ENCODE results near the gene CDH4.

The CDH4 gene

GRCh38 chr20:61856626-61857413 lies 604.8 kb downstream of the CDH4 start:
- Histone ChIP-seq H3K9ac (ENCODE audit: low read length) (no peak overlapping the region), H3K27me3 (ENCODE audit: control insufficient read depth, insufficient read depth, low read length) (peaks cover 13% of the 10 kb centered on the region), H3K27ac (ENCODE audit: low read depth, low read length) (no peak overlapping the region), H3K4me1 (ENCODE audit: control insufficient read depth, insufficient read depth, low read length) (no peaks in the 10 kb centered on the region), H3K36me3 (ENCODE audit: control insufficient read depth, insufficient read depth, low read length) (no peaks in the 10 kb centered on the region), H3K4me3 (ENCODE audit: low read depth, low read length) (no peak overlapping the region), H3K9me3 (ENCODE audit: control insufficient read depth, insufficient read depth, low read depth, low read length) (no peaks in the 10 kb centered on the region)

GRCh38 chr20:61857414-61857775 lies 605.3 kb downstream of the CDH4 start:
- no peaks in the 10 kb centered on the region for H3K9me3 ChIP-seq (ENCODE audit: control insufficient read depth, insufficient read depth, low read depth, low read length)
- no peaks in the 10 kb centered on the region for H3K4me1 ChIP-seq (ENCODE audit: control insufficient read depth, insufficient read depth, low read length)
- peaks cover 13% of the 10 kb centered on the region for H3K27me3 ChIP-seq (ENCODE audit: control insufficient read depth, insufficient read depth, low read length)
- H3K36me3 ChIP-seq (ENCODE audit: control insufficient read depth, insufficient read depth, low read length): no peaks in the 10 kb centered on the region
- H3K9ac ChIP-seq (ENCODE audit: low read length): no peak overlapping the region
- H3K4me3 ChIP-seq (ENCODE audit: low read depth, low read length): no peak overlapping the region
- no peak overlapping the region for H3K27ac ChIP-seq (ENCODE audit: low read depth, low read length)

GRCh38 chr20:61857884-61858283 lies 605.8 kb downstream of the CDH4 start:
- no peaks in the 10 kb centered on the region for H3K4me1 ChIP-seq (ENCODE audit: control insufficient read depth, insufficient read depth, low read length)
- H3K36me3 ChIP-seq (ENCODE audit: control insufficient read depth, insufficient read depth, low read length): no peaks in the 10 kb centered on the region
- H3K9ac ChIP-seq (ENCODE audit: low read length): no peak overlapping the region
- H3K27me3 ChIP-seq (ENCODE audit: control insufficient read depth, insufficient read depth, low read length): peaks cover 13% of the 10 kb centered on the region
- no peaks in the 10 kb centered on the region for H3K9me3 ChIP-seq (ENCODE audit: control insufficient read depth, insufficient read depth, low read depth, low read length)
- H3K4me3 ChIP-seq (ENCODE audit: low read depth, low read length): no peak overlapping the region
- H3K27ac ChIP-seq (ENCODE audit: low read depth, low read length): no peak overlapping the region

DNA sequence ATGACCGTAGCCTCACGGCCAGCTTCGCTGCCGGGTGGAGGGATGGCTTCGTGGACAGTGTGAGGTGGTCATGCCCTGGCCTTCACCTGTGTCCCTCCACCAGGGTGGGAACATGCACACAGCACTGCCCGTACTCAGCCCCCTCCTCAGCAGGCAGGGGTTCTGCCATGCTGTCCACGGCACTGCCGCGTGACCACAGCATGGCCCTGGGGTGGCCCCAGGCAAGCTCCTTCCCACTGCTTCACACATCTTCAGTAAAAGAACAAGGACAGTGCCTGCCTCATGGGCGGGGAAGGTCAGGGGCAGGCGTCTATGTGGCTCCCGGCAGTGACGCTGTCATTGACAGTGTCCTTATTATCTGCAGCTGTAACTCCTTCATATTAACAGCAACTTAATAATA lies 607.7 kb downstream of the CDH4 start:
- no peak overlapping the region for H3K9ac ChIP-seq (ENCODE audit: low read length)
- H3K36me3 ChIP-seq (ENCODE audit: control insufficient read depth, insufficient read depth, low read length): no peaks in the 10 kb centered on the region
- peaks cover 21% of the 10 kb centered on the region for H3K27me3 ChIP-seq (ENCODE audit: control insufficient read depth, insufficient read depth, low read length)
- no peak overlapping the region for H3K4me3 ChIP-seq (ENCODE audit: low read depth, low read length)
- H3K27ac ChIP-seq (ENCODE audit: low read depth, low read length): no peak overlapping the region
- H3K4me1 ChIP-seq (ENCODE audit: control insufficient read depth, insufficient read depth, low read length): no peaks in the 10 kb centered on the region
- no peaks in the 10 kb centered on the region for H3K9me3 ChIP-seq (ENCODE audit: control insufficient read depth, insufficient read depth, low read depth, low read length)

- no peaks in the 10 kb centered on the region for H3K9me3 ChIP-seq (ENCODE audit: control insufficient read depth, insufficient read depth, low read depth, low read length)
- H3K9ac ChIP-seq (ENCODE audit: low read length): no peak overlapping the region
- H3K4me1 ChIP-seq (ENCODE audit: control insufficient read depth, insufficient read depth, low read length): no peaks in the 10 kb centered on the region
- H3K27ac ChIP-seq (ENCODE audit: low read depth, low read length): no peak overlapping the region
- peaks cover 21% of the 10 kb centered on the region for H3K27me3 ChIP-seq (ENCODE audit: control insufficient read depth, insufficient read depth, low read length)
- H3K4me3 ChIP-seq (ENCODE audit: low read depth, low read length): no peak overlapping the region
- no peaks in the 10 kb centered on the region for H3K36me3 ChIP-seq (ENCODE audit: control insufficient read depth, insufficient read depth, low read length)
These were observed 608.4 kb downstream of the CDH4 start for GRCh38 chr20:61860260-61860987.

DNA sequence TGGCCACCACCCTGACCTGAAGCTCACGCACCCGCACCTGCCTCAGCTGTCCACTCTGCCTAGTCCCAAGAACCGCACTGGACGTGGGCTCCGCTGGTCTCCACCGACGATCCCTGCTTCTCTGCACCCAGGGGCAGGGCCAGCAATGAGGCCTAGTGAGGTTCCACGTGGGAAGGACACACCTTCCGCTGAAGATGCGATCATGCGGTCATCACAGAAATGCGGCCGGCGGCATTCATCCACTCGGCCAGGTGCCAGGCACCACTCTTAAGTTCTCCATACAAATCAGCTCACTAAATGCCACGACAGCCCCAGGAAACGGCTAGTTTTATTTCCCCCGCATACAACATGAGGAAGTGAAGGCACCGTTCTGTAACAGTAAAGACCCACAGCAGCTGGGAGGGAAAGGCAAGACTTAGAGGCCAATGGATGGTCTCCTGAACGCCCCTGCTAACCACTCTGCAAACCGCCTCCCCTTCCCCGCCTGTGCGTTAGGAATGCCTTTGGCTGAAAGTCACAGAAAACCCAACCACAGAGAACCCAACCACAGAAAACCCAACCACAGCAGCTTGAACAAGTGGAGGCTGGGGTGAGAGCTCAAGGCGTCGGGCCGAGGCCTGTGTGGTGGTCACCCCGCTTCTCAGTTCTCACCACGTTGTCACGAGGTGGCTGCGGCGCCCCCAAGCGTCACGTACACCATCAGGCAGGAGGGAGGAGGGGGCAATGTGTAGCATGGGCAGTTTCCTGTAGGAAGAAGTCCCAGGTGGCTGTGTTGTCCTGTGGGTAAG lies 609.2 kb downstream of the CDH4 start:
- Histone ChIP-seq H3K4me3 (ENCODE audit: low read depth, low read length) (no peak overlapping the region), H3K36me3 (ENCODE audit: control insufficient read depth, insufficient read depth, low read length) (no peaks in the 10 kb centered on the region), H3K9ac (ENCODE audit: low read length) (no peak overlapping the region), H3K27ac (ENCODE audit: low read depth, low read length) (no peak overlapping the region), H3K27me3 (ENCODE audit: control insufficient read depth, insufficient read depth, low read length) (peaks cover 21% of the 10 kb centered on the region), H3K9me3 (ENCODE audit: control insufficient read depth, insufficient read depth, low read depth, low read length) (no peaks in the 10 kb centered on the region), H3K4me1 (ENCODE audit: control insufficient read depth, insufficient read depth, low read length) (no peaks in the 10 kb centered on the region)

DNA sequence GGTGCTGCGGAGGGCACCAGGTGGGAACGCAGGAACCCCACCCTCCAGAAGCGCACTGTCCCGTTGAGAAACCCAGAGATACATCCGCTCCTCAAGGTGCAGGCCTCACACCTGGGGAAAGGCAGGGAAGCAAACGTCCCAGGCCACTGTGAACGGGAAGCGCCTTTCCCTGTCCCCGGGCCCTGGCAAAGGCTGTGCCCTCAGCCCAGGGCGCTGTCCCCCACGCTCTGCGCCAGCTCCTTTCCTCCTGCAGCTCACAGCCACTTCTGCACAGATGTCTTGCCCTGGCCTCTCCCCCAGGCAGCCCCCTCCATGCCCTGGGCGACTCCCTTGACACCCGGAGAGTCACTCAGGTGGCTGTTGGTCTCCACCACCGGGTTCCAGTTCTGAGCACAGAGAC lies 609.8 kb downstream of the CDH4 start:
- H3K27me3 ChIP-seq (ENCODE audit: control insufficient read depth, insufficient read depth, low read length): peaks cover 27% of the 10 kb centered on the region
- no peak overlapping the region for H3K4me3 ChIP-seq (ENCODE audit: low read depth, low read length)
- H3K4me1 ChIP-seq (ENCODE audit: control insufficient read depth, insufficient read depth, low read length): no peaks in the 10 kb centered on the region

GRCh38 chr20:61862881-61863280 lies 610.8 kb downstream of the CDH4 start:
- no peak overlapping the region for H3K4me3 ChIP-seq (ENCODE audit: low read depth, low read length)

More for the DNA sequence above, 609.8 kb downstream of the CDH4 start:
- Histone ChIP-seq H3K9me3 (ENCODE audit: control insufficient read depth, insufficient read depth, low read depth, low read length) (no peaks in the 10 kb centered on the region), H3K36me3 (ENCODE audit: control insufficient read depth, insufficient read depth, low read length) (no peaks in the 10 kb centered on the region), H3K27ac (ENCODE audit: low read depth, low read length) (no peak overlapping the region), H3K9ac (ENCODE audit: low read length) (no peak overlapping the region)

DNA sequence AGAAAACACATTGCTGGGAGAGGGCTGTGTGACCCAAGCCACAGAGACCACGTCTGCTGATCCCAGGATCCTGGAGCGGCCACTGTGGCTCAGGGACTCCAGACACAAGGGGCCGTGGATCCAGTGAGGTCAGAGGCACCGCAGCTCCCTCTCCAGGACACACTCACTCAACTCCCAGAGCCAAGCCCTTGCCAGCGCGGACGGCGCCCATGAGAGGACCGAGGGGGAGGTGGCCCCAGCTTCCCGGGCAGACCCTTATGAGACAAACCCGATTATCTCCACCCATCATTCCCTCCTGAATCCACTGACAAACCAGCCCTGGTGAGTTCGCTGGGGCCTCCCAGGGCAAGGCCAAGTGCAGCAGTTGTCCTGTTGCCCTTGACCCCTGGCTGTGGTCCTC lies 612.4 kb downstream of the CDH4 start:
- Histone ChIP-seq H3K27me3 (ENCODE audit: control insufficient read depth, insufficient read depth, low read length) (peaks cover 29% of the 10 kb centered on the region), H3K9me3 (ENCODE audit: control insufficient read depth, insufficient read depth, low read depth, low read length) (no peaks in the 10 kb centered on the region), H3K4me1 (ENCODE audit: control insufficient read depth, insufficient read depth, low read length) (no peaks in the 10 kb centered on the region), H3K27ac (ENCODE audit: low read depth, low read length) (no peak overlapping the region), H3K9ac (ENCODE audit: low read length) (no peak overlapping the region), H3K4me3 (ENCODE audit: low read depth, low read length) (no peak overlapping the region), H3K36me3 (ENCODE audit: control insufficient read depth, insufficient read depth, low read length) (no peaks in the 10 kb centered on the region)

More at GRCh38 chr20:61862881-61863280, 610.8 kb downstream of the CDH4 start:
- Histone ChIP-seq H3K4me1 (ENCODE audit: control insufficient read depth, insufficient read depth, low read length) (no peaks in the 10 kb centered on the region), H3K27me3 (ENCODE audit: control insufficient read depth, insufficient read depth, low read length) (peaks cover 32% of the 10 kb centered on the region), H3K27ac (ENCODE audit: low read depth, low read length) (no peak overlapping the region), H3K9ac (ENCODE audit: low read length) (no peak overlapping the region), H3K36me3 (ENCODE audit: control insufficient read depth, insufficient read depth, low read length) (no peaks in the 10 kb centered on the region), H3K9me3 (ENCODE audit: control insufficient read depth, insufficient read depth, low read depth, low read length) (no peaks in the 10 kb centered on the region)

- peaks cover 26% of the 10 kb centered on the region for H3K27me3 ChIP-seq (ENCODE audit: control insufficient read depth, insufficient read depth, low read length)
- H3K36me3 ChIP-seq (ENCODE audit: control insufficient read depth, insufficient read depth, low read length): no peaks in the 10 kb centered on the region
These were observed 613.3 kb downstream of the CDH4 start for GRCh38 chr20:61865353-61865752.

GRCh38 chr20:61866165-61866564 lies 614.1 kb downstream of the CDH4 start:
- Histone ChIP-seq H3K36me3 (ENCODE audit: control insufficient read depth, insufficient read depth, low read length) (no peaks in the 10 kb centered on the region), H3K4me1 (ENCODE audit: control insufficient read depth, insufficient read depth, low read length) (no peaks in the 10 kb centered on the region), H3K9ac (ENCODE audit: low read length) (no peak overlapping the region), H3K4me3 (ENCODE audit: low read depth, low read length) (no peak overlapping the region), H3K9me3 (ENCODE audit: control insufficient read depth, insufficient read depth, low read depth, low read length) (peaks cover 9% of the 10 kb centered on the region), H3K27me3 (ENCODE audit: control insufficient read depth, insufficient read depth, low read length) (peaks cover 26% of the 10 kb centered on the region), H3K27ac (ENCODE audit: low read depth, low read length) (no peak overlapping the region)

More at GRCh38 chr20:61865353-61865752, 613.3 kb downstream of the CDH4 start:
- Histone ChIP-seq H3K9ac (ENCODE audit: low read length) (no peak overlapping the region), H3K9me3 (ENCODE audit: control insufficient read depth, insufficient read depth, low read depth, low read length) (peaks cover 1% of the 10 kb centered on the region; the same call in 1 of the 2 replicates), H3K4me3 (ENCODE audit: low read depth, low read length) (no peak overlapping the region), H3K27ac (ENCODE audit: low read depth, low read length) (no peak overlapping the region), H3K4me1 (ENCODE audit: control insufficient read depth, insufficient read depth, low read length) (no peaks in the 10 kb centered on the region)
